ENCODE results near the gene SLC25A47.

DNA sequence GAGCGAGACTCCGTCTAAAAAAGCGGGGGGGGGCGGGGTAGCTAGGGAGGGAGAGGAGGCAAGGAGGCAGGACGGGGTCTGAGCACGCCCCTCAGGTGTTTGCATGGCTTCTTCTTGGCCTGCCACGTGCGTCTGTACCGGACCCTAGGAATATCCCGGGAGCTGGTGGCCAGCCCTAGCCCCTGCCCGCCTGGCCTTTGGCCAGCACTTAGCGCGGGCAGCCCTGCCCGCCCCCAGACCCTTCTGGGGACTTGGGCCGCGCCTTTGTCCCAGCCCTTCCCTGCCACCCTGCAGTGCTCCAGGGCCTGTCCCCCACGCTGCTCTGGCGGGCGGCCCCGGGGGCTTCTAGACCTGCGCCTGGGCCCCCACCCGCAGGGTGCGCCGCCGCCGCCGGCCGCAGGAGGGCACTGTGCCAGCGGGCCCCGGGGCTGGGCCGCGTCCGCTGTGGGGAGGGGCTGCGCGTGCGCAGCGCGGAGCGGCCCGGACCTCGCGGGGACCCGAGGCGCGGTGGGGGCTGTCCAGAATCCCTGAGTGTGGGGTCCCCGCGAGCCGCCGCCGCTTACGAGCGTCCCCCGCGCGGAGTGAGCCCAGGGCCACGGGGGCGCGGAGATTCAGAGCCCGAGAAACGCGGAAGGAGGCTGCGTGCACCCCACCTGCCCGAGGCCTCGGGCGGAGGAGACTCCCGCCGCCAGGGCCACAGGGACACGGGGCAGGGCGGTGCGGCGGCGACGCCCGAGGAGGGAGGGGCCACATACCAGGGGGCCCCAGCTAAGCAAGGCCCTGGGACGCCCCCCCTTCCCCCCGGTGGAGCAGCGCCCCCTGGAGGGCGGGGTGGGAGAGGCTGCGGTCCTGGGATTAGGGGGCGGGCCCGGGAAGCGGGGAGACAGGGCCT, 37.9 kb upstream of the SLC25A47 start:
- no peak for TF ChIP-seq EZH2 (IDR thresholded peaks at IDR 0.05; ENCODE audit: borderline replicate concordance, low read depth, low read length, severe bottlenecking)
- TF ChIP-seq, protein P1, sequence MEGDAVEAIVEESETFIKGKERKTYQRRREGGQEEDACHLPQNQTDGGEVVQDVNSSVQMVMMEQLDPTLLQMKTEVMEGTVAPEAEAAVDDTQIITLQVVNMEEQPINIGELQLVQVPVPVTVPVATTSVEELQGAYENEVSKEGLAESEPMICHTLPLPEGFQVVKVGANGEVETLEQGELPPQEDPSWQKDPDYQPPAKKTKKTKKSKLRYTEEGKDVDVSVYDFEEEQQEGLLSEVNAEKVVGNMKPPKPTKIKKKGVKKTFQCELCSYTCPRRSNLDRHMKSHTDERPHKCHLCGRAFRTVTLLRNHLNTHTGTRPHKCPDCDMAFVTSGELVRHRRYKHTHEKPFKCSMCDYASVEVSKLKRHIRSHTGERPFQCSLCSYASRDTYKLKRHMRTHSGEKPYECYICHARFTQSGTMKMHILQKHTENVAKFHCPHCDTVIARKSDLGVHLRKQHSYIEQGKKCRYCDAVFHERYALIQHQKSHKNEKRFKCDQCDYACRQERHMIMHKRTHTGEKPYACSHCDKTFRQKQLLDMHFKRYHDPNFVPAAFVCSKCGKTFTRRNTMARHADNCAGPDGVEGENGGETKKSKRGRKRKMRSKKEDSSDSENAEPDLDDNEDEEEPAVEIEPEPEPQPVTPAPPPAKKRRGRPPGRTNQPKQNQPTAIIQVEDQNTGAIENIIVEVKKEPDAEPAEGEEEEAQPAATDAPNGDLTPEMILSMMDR (IDR thresholded peaks at IDR 0.05; ENCODE audit: borderline replicate concordance, extremely low read depth, low read length, poor library complexity, severe bottlenecking), result peak; percentile 84
